ENCODE measurements around the gene GLYAT. TPM values are rescaled to one million over a fixed set of nuclear protein-coding genes. Genes with fewer than 3 reads are reported as not detected.
A peak's percentile ranks its signal among the peaks of the same experiment; 100 is the strongest.

The GLYAT gene
- total and polyA plus RNA-seq, 8 donors, result 0.18 to 0.32 TPM; not detected in 6

DNA sequence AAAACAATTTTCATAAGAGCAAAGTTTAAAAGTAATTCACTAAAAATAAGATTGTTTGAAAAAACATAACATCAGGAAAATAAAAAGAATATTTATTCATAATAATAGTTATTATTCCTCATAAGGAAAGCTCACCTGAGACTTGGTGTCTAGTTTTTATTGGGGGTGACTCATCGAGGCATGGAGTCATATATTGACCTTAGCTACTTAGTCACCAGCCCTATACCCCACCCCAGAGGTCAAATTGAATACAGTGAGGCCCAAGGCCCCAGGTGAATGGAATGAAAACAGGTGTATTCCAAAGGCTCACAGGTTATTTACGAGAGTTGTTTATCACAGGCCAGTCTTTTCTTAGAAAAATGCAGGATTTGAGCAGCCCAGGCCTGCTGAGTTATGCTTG lies 72.3 kb downstream of the GLYAT start:
- TF ChIP-seq, protein P1, sequence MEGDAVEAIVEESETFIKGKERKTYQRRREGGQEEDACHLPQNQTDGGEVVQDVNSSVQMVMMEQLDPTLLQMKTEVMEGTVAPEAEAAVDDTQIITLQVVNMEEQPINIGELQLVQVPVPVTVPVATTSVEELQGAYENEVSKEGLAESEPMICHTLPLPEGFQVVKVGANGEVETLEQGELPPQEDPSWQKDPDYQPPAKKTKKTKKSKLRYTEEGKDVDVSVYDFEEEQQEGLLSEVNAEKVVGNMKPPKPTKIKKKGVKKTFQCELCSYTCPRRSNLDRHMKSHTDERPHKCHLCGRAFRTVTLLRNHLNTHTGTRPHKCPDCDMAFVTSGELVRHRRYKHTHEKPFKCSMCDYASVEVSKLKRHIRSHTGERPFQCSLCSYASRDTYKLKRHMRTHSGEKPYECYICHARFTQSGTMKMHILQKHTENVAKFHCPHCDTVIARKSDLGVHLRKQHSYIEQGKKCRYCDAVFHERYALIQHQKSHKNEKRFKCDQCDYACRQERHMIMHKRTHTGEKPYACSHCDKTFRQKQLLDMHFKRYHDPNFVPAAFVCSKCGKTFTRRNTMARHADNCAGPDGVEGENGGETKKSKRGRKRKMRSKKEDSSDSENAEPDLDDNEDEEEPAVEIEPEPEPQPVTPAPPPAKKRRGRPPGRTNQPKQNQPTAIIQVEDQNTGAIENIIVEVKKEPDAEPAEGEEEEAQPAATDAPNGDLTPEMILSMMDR (IDR thresholded peaks at IDR 0.05), result no peak
- peaks cover 0 to 6% (median 0%) of the 10 kb centered on the region in 3 donors for H3K4me1 ChIP-seq
- intact Hi-C loops (cut with DNase I), result no loop called here
- H3K27ac ChIP-seq, result no peak overlapping the region
- DNase-seq (peak in 1 of 6 donors; percentile 18), FAIRE-seq (no peak), ATAC-seq (peak; percentile 52 to 86 (median 74))
- no peaks in the 10 kb centered on the region for H3K9me3 ChIP-seq
- H3K4me3 ChIP-seq, result no peak overlapping the region
- no peaks in the 10 kb centered on the region for H3K36me3 ChIP-seq
- 21 to 54% methylated on average over 2 of the region's 2 CpGs for WGBS, 2 donors
- H3K27me3 ChIP-seq, result no peaks in the 10 kb centered on the region

Other genes with a start within 250 kb of the GLYAT start
- gene OR5B21, start 223.8 kb downstream of the GLYAT start, total RNA-seq, result not detected
- gene OR5B21, start 223.8 kb downstream of the GLYAT start, polyA plus RNA-seq, result not detected
- 10 to 100 TPM in 1 of 6 donors, 1 to 10 TPM in 5; 3.2 to 10.4 (median 5.5) TPM for gene LPXN, start 156.1 kb downstream of the GLYAT start, total RNA-seq
- 1 to 10 TPM; 4.6 to 5.1 TPM for gene LPXN, start 156.1 kb downstream of the GLYAT start, polyA plus RNA-seq
- 10 to 100 TPM; 14.2 to 23.0 (median 21.0) TPM for gene ZFP91, start 152.9 kb downstream of the GLYAT start, total RNA-seq
- 10 to 100 TPM in 1 of 2 donors, 1 to 10 TPM in 1; 6.3 to 12.6 TPM for gene ZFP91, start 152.9 kb downstream of the GLYAT start, polyA plus RNA-seq
- gene CNTF, start 109.3 kb downstream of the GLYAT start, total RNA-seq, result under 1 TPM; 0.31 to 0.63 (median 0.51) TPM
- under 1 TPM; 0.28 to 0.30 TPM for gene CNTF, start 109.3 kb downstream of the GLYAT start, polyA plus RNA-seq
- not detected for gene GLYATL2, start 112.8 kb upstream of the GLYAT start, total RNA-seq
- gene GLYATL2, start 112.8 kb upstream of the GLYAT start, polyA plus RNA-seq, result not detected
- 1 to 10 TPM in 2 of 6 donors, under 1 TPM in 4; 0.19 to 2.7 (median 0.66) TPM for gene GLYATL1, start 207.5 kb upstream of the GLYAT start, total RNA-seq
- under 1 TPM; 0.23 to 0.33 TPM for gene GLYATL1, start 207.5 kb upstream of the GLYAT start, polyA plus RNA-seq

Measured in pancreas (tissue), 10 donors.